ENCODE data around the gene CLSTN3. TPM values are rescaled to one million over a fixed set of nuclear protein-coding genes. Genes with fewer than 3 reads are reported as not detected.

CLSTN3 gene
- total RNA-seq, 1 experiment from 2014 or later = 24.7 TPM

DNA sequence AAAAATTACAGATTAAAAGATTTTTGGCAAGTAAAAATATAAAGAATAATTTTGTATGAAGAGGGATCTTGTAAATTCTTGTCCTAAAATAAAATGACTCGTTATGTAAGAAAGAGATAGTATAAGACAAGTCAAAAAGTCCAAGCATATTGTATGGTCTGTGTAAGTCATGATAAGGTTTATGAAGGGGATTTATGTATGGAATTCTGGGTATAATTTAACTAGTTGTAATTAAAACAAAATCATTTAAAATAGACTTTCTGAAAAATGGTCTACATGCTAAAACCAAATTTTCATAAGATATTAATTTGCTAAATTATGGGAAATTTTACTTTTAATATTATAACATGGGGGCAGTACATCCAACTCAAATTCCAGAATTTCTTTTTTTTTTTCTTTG is 41.7 kb downstream of the CLSTN3 start:
- no peak for DNase-seq (ENCODE audit: low spot score)
- no peak overlapping the region for H3K27ac Mint-ChIP-seq

DNA sequence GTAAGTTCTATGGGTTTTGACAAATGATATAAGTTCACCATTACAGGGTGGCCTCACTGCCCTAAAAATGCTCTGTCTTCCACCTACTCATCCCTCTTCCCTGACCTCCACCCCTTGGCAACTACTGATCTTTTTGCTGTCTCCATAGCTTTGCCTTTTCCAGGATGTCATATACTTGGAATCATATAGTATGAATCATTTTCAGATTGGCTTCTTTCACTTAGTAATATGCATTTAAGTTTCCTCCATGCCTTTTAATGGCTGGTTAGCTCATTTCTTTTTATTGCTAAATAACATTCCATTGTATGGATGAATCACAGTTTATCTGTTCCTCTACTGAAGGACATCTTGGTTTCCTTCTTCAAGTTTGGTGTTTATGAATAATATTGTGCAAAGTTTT is 45.3 kb downstream of the CLSTN3 start:
- ATAC-seq (no peak), DNase-seq (ENCODE audit: low spot score) (no peak)
- Mint-ChIP-seq H3K4me3 (no peak overlapping the region), H3K4me1 (no peaks in the 10 kb centered on the region), H3K36me3 (peaks cover 23% of the 10 kb centered on the region), H3K27me3 (ENCODE audit: low read depth) (peaks cover 33% of the 10 kb centered on the region), H3K9me3 (peaks cover 79% of the 10 kb centered on the region), H3K27ac (no peak overlapping the region)
- ChIA-PET POLR2A (no interaction called here), CTCF (interaction anchor here (1.5 kb wide), 1 partner anchor 31 kb away, joined by 3 read pairs; no protein-coding TSS in a partner anchor)
- no peak for TF ChIP-seq TCF7 (CRISPR knock-in tag; IDR thresholded peaks at IDR 0.05; ENCODE audit: low read depth)
- TF ChIP-seq, protein P1, sequence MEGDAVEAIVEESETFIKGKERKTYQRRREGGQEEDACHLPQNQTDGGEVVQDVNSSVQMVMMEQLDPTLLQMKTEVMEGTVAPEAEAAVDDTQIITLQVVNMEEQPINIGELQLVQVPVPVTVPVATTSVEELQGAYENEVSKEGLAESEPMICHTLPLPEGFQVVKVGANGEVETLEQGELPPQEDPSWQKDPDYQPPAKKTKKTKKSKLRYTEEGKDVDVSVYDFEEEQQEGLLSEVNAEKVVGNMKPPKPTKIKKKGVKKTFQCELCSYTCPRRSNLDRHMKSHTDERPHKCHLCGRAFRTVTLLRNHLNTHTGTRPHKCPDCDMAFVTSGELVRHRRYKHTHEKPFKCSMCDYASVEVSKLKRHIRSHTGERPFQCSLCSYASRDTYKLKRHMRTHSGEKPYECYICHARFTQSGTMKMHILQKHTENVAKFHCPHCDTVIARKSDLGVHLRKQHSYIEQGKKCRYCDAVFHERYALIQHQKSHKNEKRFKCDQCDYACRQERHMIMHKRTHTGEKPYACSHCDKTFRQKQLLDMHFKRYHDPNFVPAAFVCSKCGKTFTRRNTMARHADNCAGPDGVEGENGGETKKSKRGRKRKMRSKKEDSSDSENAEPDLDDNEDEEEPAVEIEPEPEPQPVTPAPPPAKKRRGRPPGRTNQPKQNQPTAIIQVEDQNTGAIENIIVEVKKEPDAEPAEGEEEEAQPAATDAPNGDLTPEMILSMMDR (IDR thresholded peaks at IDR 0.05) = no peak
- TF ChIP-seq ZNF396 (CRISPR knock-in tag; IDR thresholded peaks at IDR 0.05; ENCODE audit: borderline replicate concordance) = no peak
- TF ChIP-seq PREB (CRISPR knock-in tag; IDR thresholded peaks at IDR 0.05; ENCODE audit: borderline replicate concordance) = no peak
- TF ChIP-seq MYBL2 (CRISPR knock-in tag; IDR thresholded peaks at IDR 0.05) = no peak
- TF ChIP-seq GRHL2 (CRISPR knock-in tag; IDR thresholded peaks at IDR 0.05; ENCODE audit: insufficient replicate concordance, severe bottlenecking) = no peak
- TF ChIP-seq USF1 (CRISPR knock-in tag; IDR thresholded peaks at IDR 0.05) = no peak
- TF ChIP-seq EMX1 (CRISPR knock-in tag; IDR thresholded peaks at IDR 0.05) = no peak
- TF ChIP-seq, protein P2, sequence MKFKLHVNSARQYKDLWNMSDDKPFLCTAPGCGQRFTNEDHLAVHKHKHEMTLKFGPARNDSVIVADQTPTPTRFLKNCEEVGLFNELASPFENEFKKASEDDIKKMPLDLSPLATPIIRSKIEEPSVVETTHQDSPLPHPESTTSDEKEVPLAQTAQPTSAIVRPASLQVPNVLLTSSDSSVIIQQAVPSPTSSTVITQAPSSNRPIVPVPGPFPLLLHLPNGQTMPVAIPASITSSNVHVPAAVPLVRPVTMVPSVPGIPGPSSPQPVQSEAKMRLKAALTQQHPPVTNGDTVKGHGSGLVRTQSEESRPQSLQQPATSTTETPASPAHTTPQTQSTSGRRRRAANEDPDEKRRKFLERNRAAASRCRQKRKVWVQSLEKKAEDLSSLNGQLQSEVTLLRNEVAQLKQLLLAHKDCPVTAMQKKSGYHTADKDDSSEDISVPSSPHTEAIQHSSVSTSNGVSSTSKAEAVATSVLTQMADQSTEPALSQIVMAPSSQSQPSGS (CRISPR knock-in tag; IDR thresholded peaks at IDR 0.05; ENCODE audit: borderline replicate concordance, low read depth) = no peak
- TF ChIP-seq JUN (CRISPR knock-in tag; IDR thresholded peaks at IDR 0.05) = no peak
- TF ChIP-seq RORB (CRISPR knock-in tag; IDR thresholded peaks at IDR 0.05) = no peak
- TF ChIP-seq ATF3 (CRISPR knock-in tag; conservative IDR thresholded peaks at IDR 0.05) = no peak

More for the DNA sequence above, 41.7 kb downstream of the CLSTN3 start:
- CTCF ChIA-PET = no interaction called here
- Mint-ChIP-seq H3K9me3 (peaks cover 89% of the 10 kb centered on the region), H3K36me3 (peaks cover 55% of the 10 kb centered on the region), H3K27me3 (ENCODE audit: low read depth) (peaks cover 30% of the 10 kb centered on the region), H3K4me3 (no peak overlapping the region), H3K4me1 (no peaks in the 10 kb centered on the region)
- no peak for ATAC-seq
- TF ChIP-seq ZNF396 (CRISPR knock-in tag; IDR thresholded peaks at IDR 0.05; ENCODE audit: borderline replicate concordance) (no peak), SOX15 (CRISPR knock-in tag; IDR thresholded peaks at IDR 0.05) (no peak), NR3C1 (CRISPR knock-in tag; conservative IDR thresholded peaks at IDR 0.05; ENCODE audit: low read depth) (no peak), ZNF219 (CRISPR knock-in tag; IDR thresholded peaks at IDR 0.05; ENCODE audit: borderline replicate concordance) (no peak), MLX (CRISPR knock-in tag; IDR thresholded peaks at IDR 0.05) (no peak), ATF3 (CRISPR knock-in tag; conservative IDR thresholded peaks at IDR 0.05) (no peak), E2F5 (CRISPR knock-in tag; IDR thresholded peaks at IDR 0.05) (no peak), TCF7 (CRISPR knock-in tag; IDR thresholded peaks at IDR 0.05; ENCODE audit: low read depth) (no peak), FOXP4 (CRISPR knock-in tag; IDR thresholded peaks at IDR 0.05) (no peak), NFYB (CRISPR knock-in tag; conservative IDR thresholded peaks at IDR 0.05; ENCODE audit: low read depth) (no peak), ZNF138 (CRISPR knock-in tag; conservative IDR thresholded peaks at IDR 0.05) (no peak), CBFB (CRISPR knock-in tag; IDR thresholded peaks at IDR 0.05; ENCODE audit: low read depth) (no peak)
- TF ChIP-seq, protein P3, sequence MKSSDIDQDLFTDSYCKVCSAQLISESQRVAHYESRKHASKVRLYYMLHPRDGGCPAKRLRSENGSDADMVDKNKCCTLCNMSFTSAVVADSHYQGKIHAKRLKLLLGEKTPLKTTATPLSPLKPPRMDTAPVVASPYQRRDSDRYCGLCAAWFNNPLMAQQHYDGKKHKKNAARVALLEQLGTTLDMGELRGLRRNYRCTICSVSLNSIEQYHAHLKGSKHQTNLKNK (CRISPR knock-in tag; IDR thresholded peaks at IDR 0.05) = no peak
- POLR2A ChIA-PET = no interaction called here
